OCI-LY7 (cell line): ENCODE measurements around the gene TGM1. TPM values are rescaled to one million over a fixed set of nuclear protein-coding genes. Genes with fewer than 3 reads are reported as not detected.

ENCODE experiments used
- BruUV-seq: library from RNA; stranded (reverse); fragments of 400-500 nt; replicated peaks from 2 replicates; lab custom pipeline; 2021; lab: Mats Ljungman, UMichigan
- CTCF ChIA-PET: fragments of 300-600 bp; sonication (Branson Sonifier 250); formaldehyde crosslinking; loops from one replicate; lab custom pipeline; 2022; ENCODE audit warnings: antibody characterized with exemption; ENCODE audit not compliant: unreplicated experiment; lab: Charles Lee
- POLR2A ChIA-PET: fragments of 300-600 bp; sonication (Branson Sonifier 250); formaldehyde crosslinking; loops from one replicate; lab custom pipeline; 2022; ENCODE audit warnings: antibody characterized with exemption; lab: Charles Lee
- DNase-seq: peaks from one replicate; pipeline ENCODE4 v3.0.0-alpha.2; 2015; ENCODE audit warnings: low spot score
- H2AFZ ChIP-seq: fragments of 200-600 bp; sonication (generic), shearing (Covaris generic); 2 replicates; pipeline ENCODE4 v1.6.1; 2014; ENCODE audit warnings: mild to moderate bottlenecking, antibody characterized with exemption, low read length, moderate library complexity
- H3K27ac ChIP-seq: fragments of 200-600 bp; sonication (generic); 2 replicates; pipeline ENCODE4 v1.5.1; 2014; ENCODE audit warnings: mixed run types, low read depth, mild to moderate bottlenecking, moderate library complexity, low read length, inconsistent platforms; ENCODE audit not compliant: poor library complexity, severe bottlenecking
- H3K36me3 ChIP-seq: fragments of 200-600 bp; sonication (generic); 2 replicates; pipeline ENCODE4 v1.6.1; 2014; ENCODE audit warnings: mild to moderate bottlenecking, antibody characterized with exemption, low read length, moderate library complexity, mixed read lengths; ENCODE audit not compliant: insufficient read depth
- H3K4me1 ChIP-seq: fragments of 200-600 bp; sonication (generic); 2 replicates; pipeline ENCODE4 v1.5.1; 2014; ENCODE audit warnings: mild to moderate bottlenecking, low read length; ENCODE audit not compliant: insufficient read depth, poor library complexity, severe bottlenecking
- H3K4me2 ChIP-seq: fragments of 200-600 bp; sonication (generic); 2 replicates; pipeline ENCODE4 v1.6.1; 2014; ENCODE audit warnings: mild to moderate bottlenecking, low read length
- H3K4me3 ChIP-seq: fragments of 200-600 bp; sonication (generic); 2 replicates; pipeline ENCODE4 v1.5.1; 2014; ENCODE audit warnings: mild to moderate bottlenecking, low read depth, low read length; ENCODE audit not compliant: poor library complexity, severe bottlenecking
- H3K79me2 ChIP-seq: fragments of 200-600 bp; sonication (generic); 2 replicates; pipeline ENCODE4 v1.6.1; 2016; ENCODE audit warnings: low read depth, mild to moderate bottlenecking, low read length, moderate library complexity, mixed read lengths; ENCODE audit not compliant: insufficient read depth
- H3K9me2 ChIP-seq: fragments of 200-600 bp; sonication (generic); 2 replicates; pipeline ENCODE4 v1.6.1; 2016; ENCODE audit warnings: mild to moderate bottlenecking, low read length, mixed read lengths; ENCODE audit not compliant: insufficient read depth
- H3K9me3 ChIP-seq: fragments of 200-600 bp; sonication (generic); 2 replicates; pipeline ENCODE4 v1.6.1; 2014; ENCODE audit warnings: mild to moderate bottlenecking, mixed run types, low read length, mixed read lengths
- H4K20me1 ChIP-seq: fragments of 200-600 bp; sonication (generic); 2 replicates; pipeline ENCODE4 v1.6.1; 2014; ENCODE audit warnings: mild to moderate bottlenecking, antibody characterized with exemption, low read length, moderate library complexity, mixed read lengths; ENCODE audit not compliant: insufficient read depth
- EZH2phosphoT487 ChIP-seq: fragments of 200-600 bp; sonication (generic); IDR thresholded peaks from 2 replicates; pipeline ENCODE4 v1.6.1; 2018; ENCODE audit warnings: low read depth, borderline replicate concordance, mild to moderate bottlenecking, mixed run types, antibody characterized with exemption, low read length, moderate library complexity, mixed read lengths
- intact Hi-C: fragments of 100-400 bp; cut with micrococcal nuclease; formaldehyde crosslinking; loops from one replicate; pipeline ENCODE4 v1.10.0; 2022; ENCODE audit not compliant: unreplicated experiment
- total RNA-seq, 2 experiments: library from RNA; depleted of rRNA in 1 of 2; stranded (reverse); fragments of >200 nt in 1 of 2; shearing (Covaris generic) in 1 of 2; gene quantifications; 2 replicates each; pipeline ENCODE4 v1.2.3, GENCODE V29; 2014 to 2022
- TF ChIP-seq, protein P1 (sequence below): fragments of 200-600 bp; sonication (generic); conservative IDR thresholded peaks from 2 replicates; pipeline ENCODE4 v1.5.1; 2014; ENCODE audit warnings: mild to moderate bottlenecking, antibody characterized with exemption, low read length, moderate library complexity, mixed read lengths

TGM1 gene
- total RNA-seq, 2 experiments from 2014 or later: 5.2 to 5.4 TPM

DNA sequence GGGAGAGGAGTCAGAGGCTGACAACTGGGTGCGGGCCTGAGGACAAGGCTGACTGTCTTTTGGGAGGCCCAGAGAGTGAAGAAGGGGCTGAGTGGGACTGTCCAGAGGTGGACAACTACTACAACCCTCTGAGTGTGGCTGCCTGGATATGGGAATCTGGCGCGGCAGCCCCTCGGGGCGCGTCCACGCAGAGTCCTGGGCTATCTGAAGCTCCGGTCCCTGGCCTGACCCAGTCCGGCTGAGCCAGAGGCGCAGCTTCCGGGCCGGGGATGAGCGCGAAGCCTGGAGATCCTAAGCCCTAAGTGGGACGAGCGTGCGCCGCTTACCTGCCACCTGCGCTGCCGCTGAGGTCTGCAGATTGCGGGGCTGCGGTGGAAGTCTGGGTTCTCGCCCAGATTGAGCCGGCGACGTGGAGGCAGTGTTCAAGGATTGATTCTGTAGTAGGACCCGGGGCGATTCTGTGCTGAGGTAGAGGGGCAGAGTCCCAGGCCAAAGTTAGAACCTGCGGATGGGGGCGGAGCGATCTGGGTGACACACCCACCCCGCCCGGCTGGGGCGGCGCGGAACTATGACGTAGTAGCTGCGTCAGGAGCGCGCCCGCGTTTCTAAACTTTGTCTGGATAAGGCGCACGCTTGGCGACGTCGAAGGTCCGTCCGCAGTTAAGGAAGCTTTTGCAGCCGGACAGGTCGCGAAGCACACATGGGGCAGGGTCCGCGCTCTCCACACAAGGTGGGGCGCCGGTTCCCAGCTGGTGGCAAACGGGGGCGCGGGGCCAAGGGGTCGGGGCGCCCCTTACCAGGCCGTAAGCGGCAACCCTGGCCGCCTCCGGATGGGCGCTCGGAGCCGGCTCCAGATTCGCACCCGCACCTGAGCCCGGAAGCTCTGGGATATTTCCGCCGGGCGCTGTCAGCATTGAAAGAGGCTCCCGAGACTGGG, 36.5 kb upstream of the TGM1 start, which contains the start of the genes DHRS1 and NOP9:
DHRS1 (minus strand) TSS at position 526 of the 937 bp plus-strand sequence. CDS start 674 bp downstream, outside the sequence.
NOP9 (plus strand) TSS at position 596 of the 937 bp plus-strand sequence; CDS start at position 701, 105 bp downstream.
- BruUV-seq: TSS peak; percentile 74
- Histone ChIP-seq H4K20me1 (peaks cover 11% of the 10 kb centered on the region; the same call in 1 of the 2 replicates), H3K9me3 (no peaks in the 10 kb centered on the region), H2AFZ (peak within 1 kb of the TSS; percentile 44; the same call in 1 of the 2 replicates), H3K4me1 (peaks cover 30% of the 10 kb centered on the region), H3K27ac (peak within 1 kb of the TSS; percentile 38), H3K9me2 (no peaks in the 10 kb centered on the region), H3K4me3 (peak within 1 kb of the TSS; percentile 99), H3K36me3 (peaks cover 53% of the 10 kb centered on the region), H3K4me2 (peak within 1 kb of the TSS; percentile 89), H3K79me2 (peaks cover 23% of the 10 kb centered on the region)
- peak; percentile 94 for DNase-seq
- intact Hi-C loops: loop anchor here (2.0 to 5.0 kb wide), 2 partner anchors 29 to 287 kb away; partner anchors contain the start of gene RABGGTA
- no peak for TF ChIP-seq EZH2phosphoT487
- TF ChIP-seq, protein P1, sequence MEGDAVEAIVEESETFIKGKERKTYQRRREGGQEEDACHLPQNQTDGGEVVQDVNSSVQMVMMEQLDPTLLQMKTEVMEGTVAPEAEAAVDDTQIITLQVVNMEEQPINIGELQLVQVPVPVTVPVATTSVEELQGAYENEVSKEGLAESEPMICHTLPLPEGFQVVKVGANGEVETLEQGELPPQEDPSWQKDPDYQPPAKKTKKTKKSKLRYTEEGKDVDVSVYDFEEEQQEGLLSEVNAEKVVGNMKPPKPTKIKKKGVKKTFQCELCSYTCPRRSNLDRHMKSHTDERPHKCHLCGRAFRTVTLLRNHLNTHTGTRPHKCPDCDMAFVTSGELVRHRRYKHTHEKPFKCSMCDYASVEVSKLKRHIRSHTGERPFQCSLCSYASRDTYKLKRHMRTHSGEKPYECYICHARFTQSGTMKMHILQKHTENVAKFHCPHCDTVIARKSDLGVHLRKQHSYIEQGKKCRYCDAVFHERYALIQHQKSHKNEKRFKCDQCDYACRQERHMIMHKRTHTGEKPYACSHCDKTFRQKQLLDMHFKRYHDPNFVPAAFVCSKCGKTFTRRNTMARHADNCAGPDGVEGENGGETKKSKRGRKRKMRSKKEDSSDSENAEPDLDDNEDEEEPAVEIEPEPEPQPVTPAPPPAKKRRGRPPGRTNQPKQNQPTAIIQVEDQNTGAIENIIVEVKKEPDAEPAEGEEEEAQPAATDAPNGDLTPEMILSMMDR: no peak
- ChIA-PET POLR2A (interaction anchor here (0.5 to 4.0 kb wide), 7 partner anchors 8 to 224 kb away, joined by 3 to 25 read pairs (median 3); partner anchors contain the start of genes CIDEB, MDP1 and TINF2), CTCF (interaction anchor here (0.5 to 1.6 kb wide), 6 partner anchors 25 to 666 kb away, joined by 3 to 6 read pairs (median 3); partner anchors contain the start of gene TINF2)

DNA sequence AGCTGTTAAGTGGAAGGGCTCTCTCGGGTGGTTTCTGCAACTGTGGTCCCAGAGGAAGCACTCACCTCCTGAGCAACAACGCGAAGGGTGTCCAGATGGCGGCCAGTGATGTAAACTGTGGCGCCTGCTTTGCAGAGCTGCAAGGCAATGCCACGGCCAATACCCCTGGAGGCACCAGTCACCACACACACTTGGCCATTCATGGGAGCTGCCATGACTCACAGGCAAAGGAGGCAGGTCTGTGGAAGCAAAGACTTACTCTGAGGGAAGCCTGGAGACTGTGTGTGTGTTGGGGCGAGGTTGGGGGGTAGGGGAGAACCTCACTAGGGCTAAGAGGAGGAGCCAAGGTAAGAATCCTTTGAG, 35.9 kb upstream of the TGM1 start:
- no TSS peak for BruUV-seq
- no peak for DNase-seq
- H3K4me1 ChIP-seq: peaks cover 30% of the 10 kb centered on the region
- POLR2A ChIA-PET: interaction anchor here (1.6 to 4.0 kb wide), 2 partner anchors 9 to 56 kb away, joined by 3 to 25 read pairs; partner anchors contain the start of genes CIDEB and TINF2
- no peaks in the 10 kb centered on the region for H3K9me2 ChIP-seq
- H3K27ac ChIP-seq: peak overlapping the region; percentile 19
- H3K9me3 ChIP-seq: no peaks in the 10 kb centered on the region
- intact Hi-C loops: loop anchor here (2.0 to 5.0 kb wide), 2 partner anchors 28 to 287 kb away; partner anchors contain the start of gene RABGGTA
- peak overlapping the region; percentile 44; the same call in 1 of the 2 replicates for H2AFZ ChIP-seq
- H3K4me2 ChIP-seq: peak overlapping the region; percentile 89
- peaks cover 46% of the 10 kb centered on the region for H3K36me3 ChIP-seq
- CTCF ChIA-PET: interaction anchor here (0.6 to 1.6 kb wide), 2 partner anchors 56 to 111 kb away, joined by 3 to 6 read pairs; partner anchors contain the start of gene TINF2
- peaks cover 23% of the 10 kb centered on the region for H3K79me2 ChIP-seq
- peaks cover 11% of the 10 kb centered on the region; the same call in 1 of the 2 replicates for H4K20me1 ChIP-seq
- TF ChIP-seq, protein P1: no peak
- no peak for TF ChIP-seq EZH2phosphoT487
- H3K4me3 ChIP-seq: peak overlapping the region; percentile 99
